NT2/D1 (cell line): ENCODE results near the gene F13A1.

Experiments
- SUZ12 ChIP-seq: IDR thresholded peaks from 2 replicates; pipeline ENCODE4 v1.6.1; 2011; ENCODE audit not compliant: insufficient read length, insufficient read depth; ENCODE audit errors: extremely low read depth
- YY1 ChIP-seq: IDR thresholded peaks from 2 replicates; pipeline ENCODE4 v1.6.1; 2011; ENCODE audit not compliant: insufficient read length, insufficient read depth

- no peak for TF ChIP-seq YY1
- TF ChIP-seq SUZ12, result no peak
These were observed 94.5 kb downstream of the F13A1 start for GRCh38 chr6:6225885-6226529.
